Liver (tissue), 9 donors: Measurements from ENCODE around the gene PROZ. TPM values are rescaled to one million over a fixed set of nuclear protein-coding genes. Genes with fewer than 3 reads are reported as not detected.

ENCODE experiments used
- DNase-seq: peaks from one replicate; pipeline ENCODE4 v3.0.0-alpha.2; 2017; ENCODE audit warnings: low spot score
- H3K27ac ChIP-seq, 2 donors: one replicate each; pipeline ENCODE4 v1.7.0; 2013; ENCODE audit warnings: inconsistent platforms in 2 of 2, low read length in 2 of 2, control low read depth in 1 of 2, low read depth in 1 of 2, mild to moderate bottlenecking in 1 of 2
- H3K27me3 ChIP-seq, 4 donors: one replicate each; pipeline versions ENCODE4 v1.6.1 to v1.7.0; 2013; ENCODE audit warnings: low read length in 3 of 4, inconsistent platforms in 1 of 4, mild to moderate bottlenecking in 1 of 4, moderate library complexity in 1 of 4; ENCODE audit not compliant: control insufficient read depth in 4 of 4, insufficient read depth in 4 of 4
- H3K36me3 ChIP-seq, 4 donors: one replicate each; pipeline versions ENCODE4 v1.6.1 to v1.7.0; 2013; ENCODE audit warnings: low read length in 3 of 4, mild to moderate bottlenecking in 3 of 4, low read depth in 1 of 4, moderate library complexity in 1 of 4; ENCODE audit not compliant: control insufficient read depth in 4 of 4, insufficient read depth in 3 of 4
- H3K4me1 ChIP-seq, 4 donors: one replicate each; pipeline versions ENCODE4 v1.6.1 to v1.7.0; 2013; ENCODE audit warnings: low read length in 3 of 4, mild to moderate bottlenecking in 3 of 4, moderate library complexity in 1 of 4; ENCODE audit not compliant: control insufficient read depth in 4 of 4, insufficient read depth in 4 of 4
- H3K4me3 ChIP-seq, 3 donors: one replicate each; pipeline versions ENCODE4 v1.6.1 to v1.7.0; 2013; ENCODE audit warnings: low read length in 3 of 3, control low read depth in 1 of 3, low read depth in 1 of 3, mild to moderate bottlenecking in 1 of 3
- H3K9ac ChIP-seq, 2 donors: one replicate each; pipeline ENCODE4 v1.7.0; 2013; ENCODE audit warnings: low read length in 2 of 2, mild to moderate bottlenecking in 2 of 2, moderate library complexity in 2 of 2, control low read depth in 1 of 2, low read depth in 1 of 2
- H3K9me3 ChIP-seq, 4 donors: one replicate each; pipeline versions ENCODE4 v1.6.1 to v1.7.0; 2013; ENCODE audit warnings: low read length in 3 of 4; ENCODE audit not compliant: control insufficient read depth in 4 of 4
- ATF3 ChIP-seq: IDR thresholded peaks from 2 replicates; pipeline ENCODE4 v1.6.1; 2016; ENCODE audit warnings: antibody characterized with exemption
- CTCF ChIP-seq: fragments of 150-350 bp; IDR thresholded peaks from 2 replicates; pipeline ENCODE4 v1.5.1; 2017; ENCODE audit warnings: improper control_type of control experiment, low read depth, low read length; ENCODE audit not compliant: missing input control
- EGR1 ChIP-seq, 2 donors: IDR thresholded peaks; 2 replicates each; pipeline ENCODE4 v1.6.1; 2016 to 2018; ENCODE audit warnings: antibody characterized with exemption in 2 of 2, low read depth in 2 of 2
- FOXA1 ChIP-seq: IDR thresholded peaks from 2 replicates; pipeline ENCODE4 v1.6.1; 2016; ENCODE audit warnings: antibody characterized with exemption
- FOXA2 ChIP-seq: IDR thresholded peaks from 2 replicates; pipeline ENCODE4 v1.6.1; 2016; ENCODE audit warnings: antibody characterized with exemption
- GABPA ChIP-seq, 2 donors: IDR thresholded peaks in 1 of 2; conservative IDR thresholded peaks in 1 of 2; 2 replicates each; pipeline ENCODE4 v1.6.1; 2016; ENCODE audit warnings: antibody characterized with exemption in 2 of 2, mild to moderate bottlenecking in 1 of 2, moderate library complexity in 1 of 2
- HNF4A ChIP-seq, 2 donors: conservative IDR thresholded peaks; 2 replicates each; pipeline ENCODE4 v1.6.1; 2016; ENCODE audit warnings: antibody characterized with exemption in 2 of 2, mild to moderate bottlenecking in 2 of 2
- HNF4G ChIP-seq: IDR thresholded peaks from 2 replicates; pipeline ENCODE4 v1.6.1; 2016; ENCODE audit warnings: antibody characterized with exemption
- JUND ChIP-seq, 2 donors: IDR thresholded peaks; 2 replicates each; pipeline ENCODE4 v1.6.1; 2016; ENCODE audit warnings: antibody characterized with exemption in 2 of 2
- MAX ChIP-seq: IDR thresholded peaks from 2 replicates; pipeline ENCODE4 v1.6.1; 2016; ENCODE audit warnings: antibody characterized with exemption
- NR2F2 ChIP-seq: IDR thresholded peaks from 2 replicates; pipeline ENCODE4 v1.6.1; 2016; ENCODE audit warnings: antibody characterized with exemption
- RAD21 ChIP-seq, 2 donors: IDR thresholded peaks; 2 replicates each; pipeline ENCODE4 v1.6.1; 2016; ENCODE audit warnings: antibody characterized with exemption in 2 of 2, mild to moderate bottlenecking in 2 of 2
- REST ChIP-seq: IDR thresholded peaks from 2 replicates; pipeline ENCODE4 v1.6.1; 2016; ENCODE audit warnings: antibody characterized with exemption, mild to moderate bottlenecking
- RXRA ChIP-seq, 2 donors: IDR thresholded peaks; 2 replicates each; pipeline ENCODE4 v1.6.1; 2017 to 2018; ENCODE audit warnings: antibody characterized with exemption in 2 of 2, mild to moderate bottlenecking in 1 of 2
- SP1 ChIP-seq: IDR thresholded peaks from 2 replicates; pipeline ENCODE4 v1.6.1; 2018; ENCODE audit warnings: antibody characterized with exemption, mild to moderate bottlenecking
- TAF1 ChIP-seq: conservative IDR thresholded peaks from 2 replicates; pipeline ENCODE4 v1.6.1; 2016; ENCODE audit warnings: antibody characterized with exemption, mild to moderate bottlenecking
- YY1 ChIP-seq: IDR thresholded peaks from 2 replicates; pipeline ENCODE4 v1.6.1; 2016; ENCODE audit warnings: antibody characterized with exemption, mild to moderate bottlenecking
- WGBS: extraction: QIAGEN DNeasy Blood & Tissue Kit; methylation state at CpG from one replicate; pipeline ENCODE4 v1.1.7; 2013; 5-methylcytosine and 5-hydroxymethylcytosine counted together
- polyA plus RNA-seq, 2 donors: library from polyadenylated mRNA; stranded (reverse) in 1 of 2; unstranded in 1 of 2; fragments of 200-250 nt in 1 of 2; fragments of >200 nt in 1 of 2; fragmentation: Nextera tagmentation in 1 of 2; extraction: Ambion mirVana in 1 of 2; gene quantifications; one replicate each; pipeline versions ENCODE4 v1.2.1 to v1.2.3, GENCODE V29; 2013 to 2015
- total RNA-seq, 2 donors: library from RNA; depleted of rRNA; stranded (reverse); fragments of >200 nt; gene quantifications; one replicate each; pipeline ENCODE4 v1.2.3, GENCODE V29; 2014
- donor health status: healthy.
- donor health status: healthy.
- donor health status: healthy.
- donor health status: healthy.
- donor health status: healthy.

PROZ gene
- total and polyA plus RNA-seq, 4 donors, result 10.6 to 40.7 (median 30.3) TPM

GRCh38 chr13:113145496-113145895, 13.0 kb upstream of the PROZ start:
- Histone ChIP-seq H3K4me1 (peaks cover 0 to 15% (median 8%) of the 10 kb centered on the region in 4 donors), H3K9ac (no peak overlapping the region), H3K27me3 (no peaks in the 10 kb centered on the region), H3K27ac (no peak overlapping the region), H3K4me3 (no peak overlapping the region), H3K36me3 (peaks cover 0 to 23% (median 9%) of the 10 kb centered on the region in 4 donors), H3K9me3 (no peaks in the 10 kb centered on the region)
- 93% methylated on average over 12 of the region's 12 CpGs for WGBS
- no peak for DNase-seq
- TF ChIP-seq HNF4G (no peak), RXRA (IDR thresholded peaks at IDR 0.05) (no peak), MAX (no peak)

GRCh38 chr13:113145911-113146598, 12.4 kb upstream of the PROZ start:
- DNase-seq, result peak; percentile 25
- TF ChIP-seq RAD21 (IDR thresholded peaks at IDR 0.05) (no peak), TAF1 (no peak), HNF4A (conservative IDR thresholded peaks at IDR 0.05) (no peak), RXRA (IDR thresholded peaks at IDR 0.05) (no peak), ATF3 (no peak), MAX (no peak), EGR1 (IDR thresholded peaks at IDR 0.05; ENCODE audit: low read depth in 2 of 2) (no peak), NR2F2 (no peak), HNF4G (no peak), YY1 (no peak), GABPA (IDR thresholded peaks at IDR 0.05 in 1 of 2, conservative IDR thresholded peaks at IDR 0.05 in 1 of 2) (no peak), FOXA1 (no peak), SP1 (no peak)
- no peak overlapping the region for H3K9ac ChIP-seq
- no peaks in the 10 kb centered on the region for H3K9me3 ChIP-seq
- WGBS, result 95% methylated on average over 15 of the region's 15 CpGs
- no peak overlapping the region for H3K27ac ChIP-seq
- peaks cover 0 to 20% (median 9%) of the 10 kb centered on the region in 4 donors for H3K36me3 ChIP-seq
- H3K27me3 ChIP-seq, result no peaks in the 10 kb centered on the region
- no peak overlapping the region for H3K4me3 ChIP-seq
- peaks cover 2 to 20% (median 11%) of the 10 kb centered on the region in 4 donors for H3K4me1 ChIP-seq

- H3K4me1 ChIP-seq, result peaks cover 4 to 26% (median 13%) of the 10 kb centered on the region in 4 donors
- H3K9ac ChIP-seq, result no peak overlapping the region
- DNase-seq, result peak; percentile 23
- H3K4me3 ChIP-seq, result no peak overlapping the region
- H3K27ac ChIP-seq, result no peak overlapping the region
- 93% methylated on average over 9 of the region's 9 CpGs for WGBS
- peaks cover 0 to 18% (median 9%) of the 10 kb centered on the region in 4 donors for H3K36me3 ChIP-seq
- no peaks in the 10 kb centered on the region for H3K9me3 ChIP-seq
- TF ChIP-seq ATF3 (no peak), FOXA2 (no peak), HNF4G (no peak), YY1 (no peak), MAX (no peak), TAF1 (no peak), CTCF (no peak), RAD21 (IDR thresholded peaks at IDR 0.05) (no peak), SP1 (no peak), NR2F2 (no peak), REST (no peak), HNF4A (conservative IDR thresholded peaks at IDR 0.05) (no peak), GABPA (IDR thresholded peaks at IDR 0.05 in 1 of 2, conservative IDR thresholded peaks at IDR 0.05 in 1 of 2) (no peak), RXRA (IDR thresholded peaks at IDR 0.05) (no peak), JUND (IDR thresholded peaks at IDR 0.05) (no peak)
- no peaks in the 10 kb centered on the region for H3K27me3 ChIP-seq
These were observed 11.7 kb upstream of the PROZ start for GRCh38 chr13:113146750-113147149.
